BJ (cell line): Measurements from ENCODE around the gene PGM1. TPM values are rescaled to one million over a fixed set of nuclear protein-coding genes. Genes with fewer than 3 reads are reported as not detected.

Source experiments
- CTCF ChIA-PET: fragments of 350-600 bp; formaldehyde crosslinking; extraction: SDS; loops from one replicate; lab custom pipeline; 2021; ENCODE audit warnings: antibody characterized with exemption, inconsistent platforms; lab: Yijun Ruan, JAX
- POLR2A ChIA-PET: fragments of 300-600 bp; sonication (Branson Sonifier 250); formaldehyde crosslinking; extraction: SDS; loops from one replicate; lab custom pipeline; 2021; ENCODE audit warnings: antibody characterized with exemption; lab: Charles Lee
- DNase-seq: peaks from one replicate; pipeline ENCODE4 v3.0.0-alpha.2; 2011; ENCODE audit warnings: low read depth
- H3K27me3 ChIP-seq: 2 replicates; pipeline ENCODE4 v1.6.0; 2011; ENCODE audit warnings: low read length; ENCODE audit not compliant: control insufficient read depth, insufficient read depth
- H3K36me3 ChIP-seq: 2 replicates; pipeline ENCODE4 v1.5.1; 2011; ENCODE audit warnings: low read length; ENCODE audit not compliant: control insufficient read depth, insufficient read depth
- H3K4me3 ChIP-seq: 2 replicates; pipeline ENCODE4 v1.5.1; 2011; ENCODE audit warnings: low read depth, mild to moderate bottlenecking, control low read depth, low read length
- CTCF ChIP-seq: IDR thresholded peaks from 2 replicates; pipeline ENCODE4 v1.5.1; 2011; ENCODE audit warnings: low read depth, mild to moderate bottlenecking, control low read depth, inconsistent platforms, low read length, moderate library complexity; ENCODE audit not compliant: insufficient read depth
- polyA plus RNA-seq: library from polyadenylated mRNA; depleted of rRNA; stranded (reverse); fragments of >200 nt; gene quantifications from 2 replicates; pipeline ENCODE4 v1.2.3, GENCODE V29; 2011

Gene PGM1
- polyA plus RNA-seq, 1 experiment, result 29.6 TPM

GRCh38 chr1:63643926-63644325 lies 50.7 kb downstream of the PGM1 start:
- Histone ChIP-seq H3K36me3 (peaks cover 5% of the 10 kb centered on the region), H3K27me3 (no peaks in the 10 kb centered on the region), H3K4me3 (no peak overlapping the region)
- CTCF ChIA-PET, result interaction anchor here (1.8 kb wide), 1 partner anchor 31 kb away, joined by 4 read pairs; no protein-coding TSS in a partner anchor
- DNase-seq, result no peak
- TF ChIP-seq CTCF, result no peak
- POLR2A ChIA-PET, result no interaction called here

GRCh38 chr1:63645317-63645716 lies 52.1 kb downstream of the PGM1 start:
- CTCF ChIA-PET, result interaction anchor here (1.8 to 2.0 kb wide), 3 partner anchors 14 to 29 kb away, joined by 4 to 5 read pairs (median 4); no protein-coding TSS in a partner anchor
- H3K27me3 ChIP-seq, result no peaks in the 10 kb centered on the region
- no peak for TF ChIP-seq CTCF
- DNase-seq, result no peak
- no peak overlapping the region for H3K4me3 ChIP-seq
- POLR2A ChIA-PET, result no interaction called here
- 0 out of 2 replicates have a peak, but pooled peaks cover 2% of the 10 kb centered on the region for H3K36me3 ChIP-seq

- CTCF ChIA-PET, result interaction anchor here (1.2 kb wide), 1 partner anchor 17 kb away, joined by 3 read pairs; no protein-coding TSS in a partner anchor
- no peak for DNase-seq
- H3K36me3 ChIP-seq, result peaks cover 2% of the 10 kb centered on the region; the same call in 1 of the 2 replicates
- no peak overlapping the region for H3K4me3 ChIP-seq
- no peaks in the 10 kb centered on the region for H3K27me3 ChIP-seq
- TF ChIP-seq CTCF, result no peak
- POLR2A ChIA-PET, result no interaction called here
Observed at GRCh38 chr1:63648689-63649088, 55.5 kb downstream of the PGM1 start.

- Histone ChIP-seq H3K36me3 (peaks cover 2% of the 10 kb centered on the region; the same call in 1 of the 2 replicates), H3K27me3 (no peaks in the 10 kb centered on the region), H3K4me3 (no peak overlapping the region)
- no peak for TF ChIP-seq CTCF
- ChIA-PET POLR2A (no interaction called here), CTCF (interaction anchor here (0.6 to 1.9 kb wide), 3 partner anchors 40 to 686 kb away, joined by 4 to 5 read pairs (median 5); no protein-coding TSS in a partner anchor)
- no peak for DNase-seq
Observed at GRCh38 chr1:63651161-63651701, 58.0 kb downstream of the PGM1 start.

- no peaks in the 10 kb centered on the region for H3K27me3 ChIP-seq
- POLR2A ChIA-PET, result no interaction called here
- no peak for TF ChIP-seq CTCF
- no peak for DNase-seq
- CTCF ChIA-PET, result interaction anchor here (0.7 to 1.9 kb wide), 2 partner anchors 8 to 11 kb away, joined by 3 to 4 read pairs; no protein-coding TSS in a partner anchor
- no peaks in the 10 kb centered on the region; the same call in 1 of the 2 replicates for H3K36me3 ChIP-seq
- H3K4me3 ChIP-seq, result no peak overlapping the region
Observed at GRCh38 chr1:63653976-63654375, 60.8 kb downstream of the PGM1 start.
